ENCODE results near the gene PROSER2.

DNA sequence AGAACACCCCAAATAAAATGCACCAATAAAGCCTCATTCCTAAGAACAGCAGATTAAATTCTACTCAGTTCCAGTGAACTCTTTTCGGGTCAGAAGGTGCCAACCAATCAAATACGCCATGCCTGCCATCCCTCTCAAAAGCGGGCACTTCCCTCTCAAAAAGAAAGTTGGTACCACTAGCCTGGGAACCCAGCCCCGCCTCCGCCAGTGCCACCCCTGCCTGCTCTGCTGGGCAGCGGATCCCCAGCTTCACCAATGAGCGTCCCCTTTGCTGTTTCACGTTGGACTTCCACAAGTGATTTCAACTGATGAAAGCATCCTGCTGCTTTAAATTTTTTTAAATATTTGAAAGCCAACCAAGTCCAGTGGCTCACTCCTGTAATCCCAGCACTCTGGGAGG lies 33.2 kb upstream of the PROSER2 start:
- TF ChIP-seq ZNF274 (IDR thresholded peaks at IDR 0.05; ENCODE audit: low read depth, low read length) (no peak), YY1 (IDR thresholded peaks at IDR 0.05; ENCODE audit: insufficient read depth, insufficient read length) (no peak), SUZ12 (IDR thresholded peaks at IDR 0.05; ENCODE audit: extremely low read depth, insufficient read depth, insufficient read length) (no peak)
